Measurements from ENCODE around the gene B3GAT1. TPM values are rescaled to one million over a fixed set of nuclear protein-coding genes. Genes with fewer than 3 reads are reported as not detected.
"Not testable (repeated sequence)": the region's sequence is repeated elsewhere in the genome, so short reads cannot be mapped to it uniquely, and the experiment has no call there.

The B3GAT1 gene
- total RNA-seq, 1 donor from 2014 or later: 0.32 TPM

DNA sequence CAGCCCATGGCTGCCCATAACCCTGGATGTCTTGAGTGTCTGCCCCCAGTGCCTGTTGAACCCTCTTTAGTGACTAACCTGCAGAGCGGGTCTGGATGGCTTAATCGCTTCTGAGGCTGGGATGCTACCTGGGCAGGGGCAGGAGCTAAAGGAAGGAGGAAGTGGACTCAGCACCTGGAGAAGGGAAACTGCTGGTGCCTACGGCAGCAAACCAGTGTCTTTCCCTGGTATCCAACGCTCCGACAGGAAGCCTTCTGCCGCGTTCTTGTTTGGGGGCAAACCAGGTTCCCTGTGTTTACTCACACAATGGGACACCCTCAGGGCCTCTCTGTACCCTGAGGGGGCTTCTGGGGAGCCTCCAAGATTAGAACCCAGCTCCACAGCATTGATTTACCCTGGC is 38.1 kb upstream of the B3GAT1 start:
- intact Hi-C loops (cut with DNase I): no loop called here
- Histone ChIP-seq H3K27ac (no peak overlapping the region), H3K9me3 (no peaks in the 10 kb centered on the region), H3K27me3 (no peaks in the 10 kb centered on the region), H3K4me3 (no peak overlapping the region), H3K36me3 (no peaks in the 10 kb centered on the region), H3K4me1 (no peaks in the 10 kb centered on the region)
- no peak for TF ChIP-seq CTCF (IDR thresholded peaks at IDR 0.05)
- no peak for DNase-seq (ENCODE audit: low spot score in 2 of 2)

DNA sequence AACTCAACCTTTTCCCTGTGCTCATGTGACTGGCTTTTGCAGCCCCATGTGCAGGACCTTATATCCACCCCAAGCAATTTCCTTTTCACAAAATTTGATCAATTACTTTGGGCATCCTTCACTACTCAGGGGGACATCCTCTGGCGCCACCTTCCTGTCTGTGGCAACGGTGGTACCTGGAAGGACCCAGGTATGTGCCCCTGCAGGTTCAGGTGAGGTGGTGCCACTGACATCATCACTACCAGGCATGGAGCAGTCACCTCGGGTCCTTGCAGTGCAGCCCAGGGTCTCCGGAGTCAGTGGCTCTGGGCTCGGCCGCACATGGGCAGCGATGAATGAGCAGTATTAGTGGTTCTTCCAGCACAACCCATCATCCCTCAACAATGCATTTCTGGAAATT is 37.7 kb upstream of the B3GAT1 start:
- no peak for DNase-seq (ENCODE audit: low spot score in 2 of 2)
- no peak for TF ChIP-seq CTCF (IDR thresholded peaks at IDR 0.05)

GRCh38 chr11:134449051-134449450 is 37.0 kb upstream of the B3GAT1 start:
- no peaks in the 10 kb centered on the region for H3K36me3 ChIP-seq
- TF ChIP-seq CTCF (IDR thresholded peaks at IDR 0.05): no peak
- no peaks in the 10 kb centered on the region for H3K9me3 ChIP-seq
- intact Hi-C loops (cut with DNase I): no loop called here
- DNase-seq (ENCODE audit: low spot score in 2 of 2): no peak
- no peaks in the 10 kb centered on the region for H3K4me1 ChIP-seq
- no peak overlapping the region for H3K4me3 ChIP-seq
- H3K27ac ChIP-seq: no peak overlapping the region
- no peaks in the 10 kb centered on the region for H3K27me3 ChIP-seq

More for the DNA sequence above, 37.7 kb upstream of the B3GAT1 start:
- Histone ChIP-seq H3K27ac (no peak overlapping the region), H3K27me3 (no peaks in the 10 kb centered on the region), H3K4me3 (no peak overlapping the region), H3K4me1 (no peaks in the 10 kb centered on the region), H3K9me3 (no peaks in the 10 kb centered on the region), H3K36me3 (no peaks in the 10 kb centered on the region)
- intact Hi-C loops (cut with DNase I): no loop called here

DNA sequence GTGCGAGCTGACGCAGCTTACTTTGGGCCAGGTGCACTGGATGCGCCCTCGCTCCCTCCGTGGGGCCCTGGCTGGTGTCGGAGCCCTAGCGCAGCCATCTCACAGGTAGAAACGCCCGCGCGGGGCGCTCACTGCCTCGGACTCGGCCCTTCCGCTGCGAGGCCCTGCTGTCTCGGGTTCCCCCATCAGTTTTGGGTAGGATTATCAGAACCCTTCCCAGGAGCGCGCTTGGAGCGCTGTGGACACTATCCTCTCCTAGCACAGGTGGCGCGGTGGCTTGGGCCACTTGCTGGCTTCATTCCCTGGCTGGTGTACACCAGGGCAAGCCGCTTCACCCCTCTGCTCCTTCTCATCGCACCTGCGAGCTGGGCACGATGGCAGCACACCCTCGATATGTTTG is 35.7 kb upstream of the B3GAT1 start:
- Histone ChIP-seq H3K4me3 (no peak overlapping the region), H3K4me1 (no peaks in the 10 kb centered on the region), H3K27me3 (no peaks in the 10 kb centered on the region), H3K27ac (no peak overlapping the region), H3K36me3 (no peaks in the 10 kb centered on the region), H3K9me3 (no peaks in the 10 kb centered on the region)
- intact Hi-C loops (cut with DNase I): no loop called here
- TF ChIP-seq CTCF (IDR thresholded peaks at IDR 0.05): no peak
- DNase-seq (ENCODE audit: low spot score in 2 of 2): no peak

GRCh38 chr11:134445601-134446325 is 33.7 kb upstream of the B3GAT1 start:
- no peaks in the 10 kb centered on the region for H3K4me1 ChIP-seq
- no peak for TF ChIP-seq CTCF (IDR thresholded peaks at IDR 0.05)
- no peaks in the 10 kb centered on the region for H3K27me3 ChIP-seq
- H3K36me3 ChIP-seq: no peaks in the 10 kb centered on the region
- intact Hi-C loops (cut with DNase I): no loop called here
- DNase-seq (ENCODE audit: low spot score in 2 of 2): no peak
- H3K27ac ChIP-seq: no peak overlapping the region
- no peaks in the 10 kb centered on the region for H3K9me3 ChIP-seq
- no peak overlapping the region for H3K4me3 ChIP-seq

DNA sequence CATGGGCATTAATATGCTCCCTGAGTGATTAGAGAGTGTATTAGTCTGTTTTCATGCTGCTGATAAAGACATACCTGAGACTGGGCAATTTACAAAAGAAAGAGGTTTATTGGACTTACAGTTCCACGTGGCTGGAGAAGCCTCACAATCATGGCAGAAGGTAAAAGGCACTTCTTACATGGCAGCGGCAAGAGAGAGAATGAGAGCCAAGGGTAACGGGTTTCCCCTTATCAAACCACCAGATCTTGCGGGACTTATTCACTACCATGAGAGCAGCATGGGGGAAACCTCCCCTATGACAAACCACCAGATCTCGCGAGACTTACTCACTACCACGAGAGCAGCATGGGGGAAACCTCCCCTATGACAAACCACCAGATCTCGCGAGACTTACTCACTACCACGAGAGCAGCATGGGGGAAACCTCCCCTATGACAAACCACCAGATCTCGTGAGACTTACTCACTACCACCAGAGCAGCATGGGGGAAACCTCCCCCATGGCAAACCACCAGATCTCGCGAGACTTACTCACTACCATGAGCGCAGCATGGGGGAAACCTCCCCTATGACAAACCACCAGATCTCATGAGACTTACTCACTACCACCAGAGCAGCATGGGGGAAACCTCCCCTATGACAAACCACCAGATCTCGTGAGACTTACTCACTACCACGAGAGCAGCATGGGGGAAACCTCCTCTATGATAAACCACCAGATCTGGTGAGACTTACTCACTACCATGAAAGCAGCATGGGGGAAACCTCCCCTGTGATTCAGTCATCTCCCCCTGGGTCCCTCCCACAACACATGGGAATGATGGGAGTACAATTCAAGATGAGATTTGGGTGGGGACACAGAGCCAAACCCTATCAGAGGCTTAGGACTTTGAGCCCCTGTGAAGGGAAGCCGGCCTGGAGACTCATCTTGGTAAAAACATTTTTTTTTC is 32.4 kb upstream of the B3GAT1 start:
- H3K4me1 ChIP-seq; H3K4me3 ChIP-seq; H3K36me3 ChIP-seq; H3K9me3 ChIP-seq; intact Hi-C loops (cut with DNase I); H3K27me3 ChIP-seq; DNase-seq (ENCODE audit: low spot score in 2 of 2); H3K27ac ChIP-seq: not testable (repeated sequence)

Data from ascending aorta (tissue), 2 donors.